CD14-positive monocyte (primary cell): ENCODE measurements around the gene UBA1. TPM values are rescaled to one million over a fixed set of nuclear protein-coding genes. Genes with fewer than 3 reads are reported as not detected.

Source experiments
- DNase-seq, 3 donors: peaks; one replicate each; pipeline ENCODE4 v3.0.0-alpha.2; 2011 to 2022
- H2AFZ ChIP-seq: 2 replicates; pipeline ENCODE4 v1.6.0; 2012; ENCODE audit warnings: mild to moderate bottlenecking, low read depth, low read length, inconsistent platforms; ENCODE audit not compliant: insufficient read depth, poor library complexity, severe bottlenecking
- H3K27ac ChIP-seq, 2 donors: 1 replicate in 1 of 2; 2 replicates in 1 of 2; pipeline ENCODE4 v1.5.1; 2012 to 2013; ENCODE audit warnings: low read length in 2 of 2, control low read depth in 1 of 2, inconsistent platforms in 1 of 2, low read depth in 1 of 2, mild to moderate bottlenecking in 1 of 2
- H3K27me3 ChIP-seq, 2 donors: one replicate each; pipeline versions ENCODE4 v1.6.0 to v1.6.1; 2011 to 2013; ENCODE audit warnings: low read length in 2 of 2; ENCODE audit not compliant: control insufficient read depth in 2 of 2, insufficient read depth in 2 of 2
- H3K36me3 ChIP-seq, 2 donors: replicated peaks in 1 of 2; 1 replicate in 1 of 2; 2 replicates in 1 of 2; pipeline versions ENCODE4 v1.5.1 to v1.6.1; 2012 to 2013; ENCODE audit warnings: low read length in 2 of 2, control low read depth in 1 of 2, inconsistent platforms in 1 of 2, mild to moderate bottlenecking in 1 of 2; ENCODE audit not compliant: insufficient read depth in 2 of 2, control insufficient read depth in 1 of 2
- H3K4me1 ChIP-seq, 2 donors: 1 replicate in 1 of 2; 2 replicates in 1 of 2; pipeline versions ENCODE4 v1.5.1 to v1.6.1; 2012 to 2013; ENCODE audit warnings: low read length in 2 of 2, control low read depth in 1 of 2, inconsistent platforms in 1 of 2, mild to moderate bottlenecking in 1 of 2, moderate library complexity in 1 of 2; ENCODE audit not compliant: insufficient read depth in 2 of 2, control insufficient read depth in 1 of 2
- H3K4me2 ChIP-seq: replicated peaks from 2 replicates; pipeline ENCODE3; 2012; ENCODE audit warnings: low read length, moderate library complexity, mild to moderate bottlenecking; ENCODE audit not compliant: poor library complexity, severe bottlenecking; ENCODE audit errors: extremely low read depth
- H3K4me3 ChIP-seq, 3 experiments: fragments of 200-600 bp in 1 of 3; sonication (generic) in 1 of 3; replicated peaks in 1 of 3; 1 replicate in 2 of 3; 2 replicates in 1 of 3; pipeline ENCODE4 v1.5.1; 2011 to 2013; ENCODE audit warnings: low read length in 3 of 3, mild to moderate bottlenecking in 3 of 3, control low read depth in 2 of 3, low read depth in 2 of 3, inconsistent platforms in 1 of 3, moderate library complexity in 1 of 3
- H3K79me2 ChIP-seq: 2 replicates; pipeline ENCODE4 v1.6.0; 2012; ENCODE audit warnings: mild to moderate bottlenecking, control low read depth, inconsistent platforms, low read length, moderate library complexity; ENCODE audit not compliant: insufficient read depth
- H3K9ac ChIP-seq: 2 replicates; pipeline ENCODE4 v1.6.0; 2017; ENCODE audit warnings: low read length, mild to moderate bottlenecking; ENCODE audit not compliant: insufficient read depth, poor library complexity, severe bottlenecking
- H3K9me3 ChIP-seq, 2 donors: replicated peaks in 1 of 2; 1 replicate in 1 of 2; 2 replicates in 1 of 2; pipeline versions ENCODE4 v1.5.1 to v1.6.1; 2012 to 2013; ENCODE audit warnings: low read length in 2 of 2, control low read depth in 1 of 2; ENCODE audit not compliant: control insufficient read depth in 1 of 2, insufficient read depth in 1 of 2
- H4K20me1 ChIP-seq: 2 replicates; pipeline ENCODE4 v1.6.0; 2012; ENCODE audit warnings: mild to moderate bottlenecking, low read length, control low read depth, moderate library complexity; ENCODE audit not compliant: insufficient read depth
- H3K27ac Mint-ChIP-seq, 7 donors: one replicate each; pipeline ENCODE4 v1.8.0; 2020; ENCODE audit warnings: mild to moderate bottlenecking in 7 of 7, mixed read lengths in 7 of 7, moderate library complexity in 6 of 7, inconsistent platforms in 2 of 7
- H3K27me3 Mint-ChIP-seq, 3 donors: one replicate each; pipeline ENCODE4 v1.8.0; 2021 to 2022; ENCODE audit warnings: low read depth in 3 of 3, mild to moderate bottlenecking in 3 of 3, mixed read lengths in 3 of 3, moderate library complexity in 3 of 3, inconsistent platforms in 1 of 3
- H3K36me3 Mint-ChIP-seq, 2 donors: one replicate each; pipeline ENCODE4 v1.8.0; 2020; ENCODE audit warnings: mixed read lengths in 2 of 2, inconsistent platforms in 1 of 2, mild to moderate bottlenecking in 1 of 2
- H3K4me1 Mint-ChIP-seq: one replicate; pipeline ENCODE4 v1.8.0; 2020; ENCODE audit warnings: mild to moderate bottlenecking, mixed read lengths
- H3K4me3 Mint-ChIP-seq, 2 donors: one replicate each; pipeline ENCODE4 v1.8.0; 2020; ENCODE audit warnings: mild to moderate bottlenecking in 2 of 2, mixed read lengths in 2 of 2, moderate library complexity in 1 of 2
- H3K9me3 Mint-ChIP-seq, 7 donors: one replicate each; pipeline ENCODE4 v1.8.0; 2020 to 2022; ENCODE audit warnings: mixed read lengths in 7 of 7, mild to moderate bottlenecking in 6 of 7, moderate library complexity in 6 of 7, inconsistent platforms in 2 of 7
- CTCF ChIP-seq: fragments of 200-600 bp; IDR thresholded peaks from one replicate; pipeline ENCODE4 v1.8.0; 2022; ENCODE audit warnings: antibody characterized with exemption, mild to moderate bottlenecking
- WGBS: methylation state at CpG from one replicate; pipeline ENCODE4 v1.1.5; 2013; ENCODE audit warnings: missing lambda C conversion rate; ENCODE audit not compliant: insufficient coverage; 5-methylcytosine and 5-hydroxymethylcytosine counted together
- intact Hi-C, 2 donors: fragments of 100-400 bp; cut with micrococcal nuclease; formaldehyde crosslinking; loops; one replicate each; pipeline versions ENCODE4 v1.15.0 to v1.15.1; 2023
- polyA plus RNA-seq, 3 donors: library from polyadenylated mRNA; depleted of rRNA in 1 of 3; unstranded in 2 of 3; stranded (reverse) in 1 of 3; fragments of 300-500 nt in 2 of 3; fragments of >200 nt in 1 of 3; fragmentation: Illumina TruSeq in 2 of 3; gene quantifications; 1 replicate in 2 of 3; 2 replicates in 1 of 3; pipeline ENCODE4 v1.2.3, GENCODE V29; 2012 to 2021

The UBA1 gene
- polyA plus RNA-seq, 3 donors = 125 to 157 (median 150) TPM

- peaks cover 15% of the 10 kb centered on the region for H4K20me1 ChIP-seq
- no peaks in the 10 kb centered on the region for H3K9me3 ChIP-seq
- no peak overlapping the region for H3K9ac ChIP-seq
- H3K36me3 ChIP-seq = peaks cover 82 to 99% of the 10 kb centered on the region in 2 donors
- H3K4me2 ChIP-seq = no peak overlapping the region
- peaks cover 0 to 52% (median 1%) of the 10 kb centered on the region in 3 donors for H3K27me3 Mint-ChIP-seq
- DNase-seq = no peak
- no peaks in the 10 kb centered on the region for H3K79me2 ChIP-seq
- no peaks in the 10 kb centered on the region for H3K27me3 ChIP-seq
- no peak overlapping the region for H3K4me3 ChIP-seq
- no peak overlapping the region for H3K27ac Mint-ChIP-seq
- no peak overlapping the region for H3K27ac ChIP-seq
- H3K4me1 ChIP-seq = no peaks in the 10 kb centered on the region
- peaks cover 60 to 88% of the 10 kb centered on the region in 2 donors for H3K36me3 Mint-ChIP-seq
- H3K9me3 Mint-ChIP-seq = peaks cover 0 to 2% (median 0%) of the 10 kb centered on the region in 7 donors
- no peak overlapping the region for H2AFZ ChIP-seq
- 100% methylated on average over 1 of the region's 12 CpGs for WGBS
- no peak overlapping the region for H3K4me3 Mint-ChIP-seq
- H3K4me1 Mint-ChIP-seq = no peaks in the 10 kb centered on the region
- TF ChIP-seq CTCF = no peak
- intact Hi-C loops = no loop called here
Measured at GRCh38 chrX:47175588-47175980, 18.0 kb upstream of the UBA1 start.

GRCh38 chrX:47176101-47176740, 17.4 kb upstream of the UBA1 start:
- Histone ChIP-seq H3K36me3 (peaks cover 79 to 99% of the 10 kb centered on the region in 2 donors), H3K4me1 (no peaks in the 10 kb centered on the region), H3K27me3 (no peaks in the 10 kb centered on the region), H3K79me2 (no peaks in the 10 kb centered on the region), H3K4me2 (no peak overlapping the region), H3K4me3 (no peak overlapping the region), H3K27ac (no peak overlapping the region), H3K9me3 (no peaks in the 10 kb centered on the region), H3K9ac (no peak overlapping the region), H2AFZ (no peak overlapping the region), H4K20me1 (peaks cover 15% of the 10 kb centered on the region)
- peaks cover 0 to 2% (median 0%) of the 10 kb centered on the region in 7 donors for H3K9me3 Mint-ChIP-seq
- intact Hi-C loops = no loop called here
- DNase-seq = no peak
- H3K27ac Mint-ChIP-seq = no peak overlapping the region
- TF ChIP-seq CTCF = no peak
- no peaks in the 10 kb centered on the region for H3K4me1 Mint-ChIP-seq
- 98% methylated on average over 7 of the region's 23 CpGs for WGBS
- H3K36me3 Mint-ChIP-seq = peaks cover 62 to 89% of the 10 kb centered on the region in 2 donors
- no peak overlapping the region for H3K4me3 Mint-ChIP-seq
- H3K27me3 Mint-ChIP-seq = peaks cover 0 to 51% (median 1%) of the 10 kb centered on the region in 3 donors
